RWPE1 (cell line): ENCODE results near the gene TCL1B.

Experiments
- CTCF ChIA-PET: fragments of 350-600 bp; sonication (Branson Sonifier 250); formaldehyde crosslinking; extraction: SDS; loops from one replicate; lab custom pipeline; 2021; lab: Yijun Ruan, JAX
- POLR2A ChIA-PET: fragments of 400-600 bp; formaldehyde crosslinking; extraction: SDS; loops from one replicate; lab custom pipeline; 2020; ENCODE audit warnings: antibody characterized with exemption; ENCODE audit not compliant: low non-redundant PET; lab: Yijun Ruan, JAX
- DNase-seq: peaks from one replicate; pipeline ENCODE4 v3.0.0; 2012; ENCODE audit warnings: low spot score
- H3K27ac ChIP-seq: fragments of 450-650 bp; 2 replicates; pipeline ENCODE4 v1.5.1; 2017
- TF ChIP-seq, protein P1 (sequence below): fragments of 450-650 bp; conservative IDR thresholded peaks from 2 replicates; pipeline ENCODE4 v1.5.1; 2017; ENCODE audit warnings: low read depth, mild to moderate bottlenecking

The TCL1B gene

DNA sequence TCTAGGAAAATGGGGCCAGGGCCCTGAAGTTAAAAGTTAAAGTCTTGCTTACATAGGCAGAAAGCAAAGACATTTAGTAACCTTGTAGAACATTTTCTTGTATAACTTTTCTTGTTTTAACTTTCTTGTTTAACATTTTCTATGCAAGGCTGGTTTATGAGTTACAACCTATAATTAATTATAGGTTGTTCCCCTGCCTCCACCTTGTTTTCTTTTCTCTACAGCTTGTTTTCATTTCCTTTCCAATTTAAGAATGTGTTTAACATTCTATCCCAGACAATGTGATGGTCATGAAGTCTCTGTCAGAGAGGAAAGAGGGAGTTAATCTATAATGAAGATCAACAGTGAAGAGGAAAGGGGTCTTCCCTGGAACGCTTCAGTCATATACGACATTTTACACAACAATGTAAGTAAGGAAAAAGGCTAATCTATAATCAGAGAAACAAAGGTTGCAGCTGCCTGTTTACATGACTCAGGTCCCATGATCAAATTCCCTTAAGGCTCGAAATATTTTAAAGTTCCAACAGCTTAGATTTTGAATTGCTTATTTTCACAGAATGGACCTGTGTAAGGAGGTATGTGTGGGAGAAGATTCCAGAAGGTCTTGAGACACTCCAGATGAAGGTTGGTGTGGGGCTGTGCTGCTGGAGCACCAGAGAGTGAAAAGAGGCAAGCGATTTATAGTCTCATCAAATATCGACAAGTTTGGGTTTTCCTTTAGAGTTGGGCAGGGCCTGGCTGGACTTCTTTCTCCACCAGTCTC, 34.2 kb upstream of the TCL1B start:
- POLR2A ChIA-PET = no interaction called here
- no peak for DNase-seq
- TF ChIP-seq, protein P1, sequence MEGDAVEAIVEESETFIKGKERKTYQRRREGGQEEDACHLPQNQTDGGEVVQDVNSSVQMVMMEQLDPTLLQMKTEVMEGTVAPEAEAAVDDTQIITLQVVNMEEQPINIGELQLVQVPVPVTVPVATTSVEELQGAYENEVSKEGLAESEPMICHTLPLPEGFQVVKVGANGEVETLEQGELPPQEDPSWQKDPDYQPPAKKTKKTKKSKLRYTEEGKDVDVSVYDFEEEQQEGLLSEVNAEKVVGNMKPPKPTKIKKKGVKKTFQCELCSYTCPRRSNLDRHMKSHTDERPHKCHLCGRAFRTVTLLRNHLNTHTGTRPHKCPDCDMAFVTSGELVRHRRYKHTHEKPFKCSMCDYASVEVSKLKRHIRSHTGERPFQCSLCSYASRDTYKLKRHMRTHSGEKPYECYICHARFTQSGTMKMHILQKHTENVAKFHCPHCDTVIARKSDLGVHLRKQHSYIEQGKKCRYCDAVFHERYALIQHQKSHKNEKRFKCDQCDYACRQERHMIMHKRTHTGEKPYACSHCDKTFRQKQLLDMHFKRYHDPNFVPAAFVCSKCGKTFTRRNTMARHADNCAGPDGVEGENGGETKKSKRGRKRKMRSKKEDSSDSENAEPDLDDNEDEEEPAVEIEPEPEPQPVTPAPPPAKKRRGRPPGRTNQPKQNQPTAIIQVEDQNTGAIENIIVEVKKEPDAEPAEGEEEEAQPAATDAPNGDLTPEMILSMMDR = no peak
- CTCF ChIA-PET = interaction anchor here (0.6 kb wide), 1 partner anchor 105 kb away, joined by 3 read pairs; no protein-coding TSS in a partner anchor
- H3K27ac ChIP-seq = no peak overlapping the region

DNA sequence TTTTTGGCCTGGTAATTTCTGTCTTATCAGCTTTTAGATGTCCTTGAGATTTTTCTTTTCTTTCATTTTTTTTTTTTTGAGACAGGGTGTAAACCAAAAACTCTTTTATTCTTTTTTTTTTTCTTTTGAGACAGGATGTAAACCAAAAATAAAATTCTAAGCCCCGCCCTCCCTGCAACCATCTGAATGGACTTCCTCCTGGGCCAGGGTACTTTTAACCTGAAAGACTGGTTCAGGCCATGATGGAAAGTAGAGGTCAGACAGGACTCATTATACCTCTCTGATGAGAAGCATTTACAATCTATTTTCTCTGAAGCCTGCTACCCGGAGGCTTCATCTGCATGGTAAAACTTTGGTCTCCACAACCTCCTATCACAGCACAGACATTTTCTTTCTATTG, 33.5 kb upstream of the TCL1B start:
- no peak for DNase-seq
- ChIA-PET CTCF (interaction anchor here (0.6 kb wide), 1 partner anchor 106 kb away, joined by 3 read pairs; no protein-coding TSS in a partner anchor), POLR2A (no interaction called here)
- TF ChIP-seq, protein P1 = no peak
- H3K27ac ChIP-seq = no peak overlapping the region

DNA sequence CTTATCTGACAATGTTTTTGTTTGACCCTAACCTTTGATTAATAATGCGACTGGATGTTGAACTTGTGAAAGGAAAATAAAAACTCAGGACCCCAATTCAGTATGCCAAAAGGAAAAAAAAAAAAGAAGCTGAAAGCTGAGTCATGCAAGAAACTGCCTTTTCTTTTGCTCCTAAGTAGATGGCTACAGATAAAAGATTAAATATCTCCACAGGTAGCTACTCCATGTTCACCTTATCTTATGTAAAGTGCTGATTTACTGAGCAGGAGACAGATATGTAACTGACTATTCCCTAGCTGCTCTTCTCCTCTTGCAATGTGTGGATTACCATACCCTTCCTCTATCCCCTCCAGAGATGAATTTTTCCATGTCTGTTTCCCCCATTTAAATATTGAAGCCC, 30.8 kb upstream of the TCL1B start:
- DNase-seq = no peak
- ChIA-PET POLR2A (no interaction called here), CTCF (no interaction called here)
- H3K27ac ChIP-seq = no peak overlapping the region
- TF ChIP-seq, protein P1 = no peak

DNA sequence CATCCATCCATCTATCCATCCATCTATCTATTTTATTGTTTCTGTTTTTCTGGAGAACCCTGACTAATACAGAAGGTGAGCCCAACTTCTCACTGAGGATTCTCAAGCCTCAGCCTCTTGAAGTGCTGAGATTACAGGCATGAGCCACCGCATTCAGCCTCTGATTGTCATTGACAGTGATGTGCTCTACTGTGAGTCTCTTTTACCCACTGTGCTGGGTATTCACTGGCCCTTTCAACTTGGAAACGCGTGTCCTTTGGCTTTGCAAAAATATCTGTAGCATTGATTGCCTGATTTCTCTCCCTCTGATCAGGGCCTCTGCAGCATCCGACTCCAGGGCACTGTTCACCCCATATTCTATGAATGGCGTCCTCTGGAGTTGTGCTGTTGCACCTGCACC, 29.6 kb upstream of the TCL1B start:
- POLR2A ChIA-PET = no interaction called here

DNA sequence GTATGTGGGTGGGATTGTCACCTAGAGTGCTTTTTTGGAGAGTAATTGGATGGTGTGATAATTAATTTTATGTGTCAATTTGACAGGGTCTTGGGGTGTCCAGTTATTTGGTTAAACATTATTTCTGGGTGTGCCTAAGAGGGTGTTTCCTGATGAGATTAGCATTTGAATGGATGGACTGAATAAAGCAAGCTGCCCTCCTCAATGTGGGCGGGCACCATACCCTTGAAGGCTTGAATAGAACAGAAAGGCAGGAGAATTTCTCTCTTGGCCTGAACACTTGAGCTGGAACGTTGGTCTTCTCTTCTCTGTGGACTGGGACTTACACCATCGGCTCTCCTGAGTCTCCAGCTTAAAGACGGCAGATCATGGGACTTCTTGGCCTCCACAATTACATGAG, 28.8 kb upstream of the TCL1B start:
- CTCF ChIA-PET = no interaction called here
- no peak for DNase-seq
- POLR2A ChIA-PET = no interaction called here
- no peak overlapping the region for H3K27ac ChIP-seq
- TF ChIP-seq, protein P1 = no peak

More for the DNA sequence above, 29.6 kb upstream of the TCL1B start:
- TF ChIP-seq, protein P1 = no peak
- DNase-seq = no peak
- CTCF ChIA-PET = no interaction called here
- no peak overlapping the region for H3K27ac ChIP-seq

DNA sequence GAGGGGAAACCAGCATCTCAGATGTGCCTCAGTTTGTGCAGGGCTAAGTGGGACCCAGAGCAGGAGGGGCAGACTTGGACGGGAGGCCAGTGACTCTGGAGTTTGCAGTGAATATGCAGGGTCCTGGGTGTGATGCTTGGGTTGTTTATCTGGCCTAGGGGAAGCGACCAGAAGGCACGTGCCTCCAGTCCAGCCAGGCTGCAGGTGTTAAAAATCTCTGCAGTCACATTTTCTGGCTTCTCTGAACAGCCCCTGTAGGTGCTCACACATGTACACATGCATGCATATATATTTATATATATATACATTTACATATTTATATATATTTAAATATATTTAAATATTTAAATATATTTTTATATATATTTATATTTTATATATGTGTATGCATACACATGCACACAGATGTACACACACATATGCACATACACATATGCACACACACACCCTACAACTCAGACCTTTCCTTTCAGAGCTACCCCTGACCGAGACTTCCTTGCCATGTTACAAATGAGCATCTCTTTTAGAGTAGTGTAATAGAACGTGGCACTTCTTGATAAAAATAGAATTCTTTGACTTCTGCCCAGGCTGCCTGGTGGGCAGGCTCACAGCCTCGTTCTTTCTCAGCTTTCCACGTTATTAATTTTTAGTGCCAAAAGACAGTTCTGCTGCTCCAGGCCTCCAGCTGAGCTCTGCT, 26.8 kb upstream of the TCL1B start:
- POLR2A ChIA-PET = no interaction called here
- TF ChIP-seq, protein P1 = no peak
- DNase-seq = no peak
- no peak overlapping the region for H3K27ac ChIP-seq
- CTCF ChIA-PET = no interaction called here
